ENCODE results near the gene AGRN.
"Not testable (repeated sequence)": the region's sequence is repeated elsewhere in the genome, so short reads cannot be mapped to it uniquely, and the experiment has no call there.

The AGRN gene

GRCh38 chr1:1013922-1014648, 5.8 kb upstream of the AGRN start:
- TF ChIP-seq CTCF (conservative IDR thresholded peaks at IDR 0.05; ENCODE audit: low read depth, low read length) = no peak
- DNase-seq (ENCODE audit: low read depth) = no peak

GRCh38 chr1:1014799-1015681, 4.9 kb upstream of the AGRN start:
- DNase-seq (ENCODE audit: low read depth) = no peak
- TF ChIP-seq CTCF (conservative IDR thresholded peaks at IDR 0.05; ENCODE audit: low read depth, low read length) = peak; percentile 70
- no peak overlapping the region for H3K4me3 ChIP-seq (ENCODE audit: low read length)

More at GRCh38 chr1:1013922-1014648, 5.8 kb upstream of the AGRN start:
- H3K4me3 ChIP-seq (ENCODE audit: low read length) = peak overlapping the region; percentile 62

- H3K4me3 ChIP-seq (ENCODE audit: low read length) = not testable (repeated sequence)
These were observed 2.3 kb upstream of the AGRN start for GRCh38 chr1:1017397-1018320.

GRCh38 chr1:1018321-1018685, 1.6 kb upstream of the AGRN start:
- not testable (repeated sequence) for DNase-seq (ENCODE audit: low read depth); H3K4me3 ChIP-seq (ENCODE audit: low read length)

More at GRCh38 chr1:1017397-1018320, 2.3 kb upstream of the AGRN start:
- DNase-seq (ENCODE audit: low read depth) = not testable (repeated sequence)

GRCh38 chr1:1019122-1019999, 559 bp upstream of the AGRN start:
- peak; percentile 33 for TF ChIP-seq CTCF (conservative IDR thresholded peaks at IDR 0.05; ENCODE audit: low read depth, low read length)
- peak overlapping the region; percentile 33 for H3K4me3 ChIP-seq (ENCODE audit: low read length)
- no peak for DNase-seq (ENCODE audit: low read depth)

- no peak for TF ChIP-seq CTCF (conservative IDR thresholded peaks at IDR 0.05; ENCODE audit: low read depth, low read length)
- DNase-seq (ENCODE audit: low read depth) = no peak
- H3K4me3 ChIP-seq (ENCODE audit: low read length) = peak overlapping the region; percentile 72
These were observed 592 bp downstream of the AGRN start for GRCh38 chr1:1020415-1021009.

Measured in retinal pigment epithelial cell (primary cell).